ENCODE data around the gene SLC39A8.

Gene SLC39A8

GRCh38 chr4:102344954-102345794, at the start of gene SLC39A8 (continued):
- TF ChIP-seq ZNF335 (tag by site-specific recombination; conservative IDR thresholded peaks at IDR 0.05) = peak; percentile 53
- no peak for TF ChIP-seq ZNF473 (tag by site-specific recombination; IDR thresholded peaks at IDR 0.05)
- TF ChIP-seq ZNF133 (tag by site-specific recombination; IDR thresholded peaks at IDR 0.05) = no peak
- TF ChIP-seq KLF16 (tag by site-specific recombination; IDR thresholded peaks at IDR 0.05) = peak; percentile 87
- no peak for TF ChIP-seq ZNF555 (tag by site-specific recombination; conservative IDR thresholded peaks at IDR 0.05)
- TF ChIP-seq SP7 (tag by site-specific recombination; IDR thresholded peaks at IDR 0.05) = peak; percentile 46; the same call in 1 of the 2 replicates
- no peak for TF ChIP-seq ZNF585B (tag by site-specific recombination; IDR thresholded peaks at IDR 0.05)
- TF ChIP-seq ZNF645 (tag by site-specific recombination; IDR thresholded peaks at IDR 0.05) = no peak
- TF ChIP-seq PRDM1 (tag by site-specific recombination; IDR thresholded peaks at IDR 0.05) = no peak
- TF ChIP-seq ZNF366 (tag by site-specific recombination; conservative IDR thresholded peaks at IDR 0.05) = peak; percentile 82
- no peak for TF ChIP-seq ZNF280C (tag by site-specific recombination; IDR thresholded peaks at IDR 0.05)
- TF ChIP-seq, protein P1, sequence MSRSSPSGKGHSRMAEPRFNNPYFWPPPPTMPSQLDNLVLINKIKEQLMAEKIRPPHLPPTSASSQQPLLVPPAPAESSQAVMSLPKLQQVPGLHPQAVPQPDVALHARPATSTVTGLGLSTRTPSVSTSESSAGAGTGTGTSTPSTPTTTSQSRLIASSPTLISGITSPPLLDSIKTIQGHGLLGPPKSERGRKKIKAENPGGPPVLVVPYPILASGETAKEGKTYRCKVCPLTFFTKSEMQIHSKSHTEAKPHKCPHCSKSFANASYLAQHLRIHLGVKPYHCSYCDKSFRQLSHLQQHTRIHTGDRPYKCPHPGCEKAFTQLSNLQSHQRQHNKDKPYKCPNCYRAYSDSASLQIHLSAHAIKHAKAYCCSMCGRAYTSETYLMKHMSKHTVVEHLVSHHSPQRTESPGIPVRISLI (tag by site-specific recombination; IDR thresholded peaks at IDR 0.05) = 0 out of 2 replicates have a peak, but pooled peaks have one; percentile 26
- peak; percentile 77 for TF ChIP-seq ZEB2 (tag by site-specific recombination; IDR thresholded peaks at IDR 0.05)
- TF ChIP-seq ZNF600 (tag by site-specific recombination; IDR thresholded peaks at IDR 0.05) = no peak
- TF ChIP-seq HOXD13 (CRISPR knock-in tag; IDR thresholded peaks at IDR 0.05; ENCODE audit: borderline replicate concordance) = no peak
- TF ChIP-seq ZNF514 (tag by site-specific recombination; IDR thresholded peaks at IDR 0.05) = no peak
- TF ChIP-seq, protein P2, sequence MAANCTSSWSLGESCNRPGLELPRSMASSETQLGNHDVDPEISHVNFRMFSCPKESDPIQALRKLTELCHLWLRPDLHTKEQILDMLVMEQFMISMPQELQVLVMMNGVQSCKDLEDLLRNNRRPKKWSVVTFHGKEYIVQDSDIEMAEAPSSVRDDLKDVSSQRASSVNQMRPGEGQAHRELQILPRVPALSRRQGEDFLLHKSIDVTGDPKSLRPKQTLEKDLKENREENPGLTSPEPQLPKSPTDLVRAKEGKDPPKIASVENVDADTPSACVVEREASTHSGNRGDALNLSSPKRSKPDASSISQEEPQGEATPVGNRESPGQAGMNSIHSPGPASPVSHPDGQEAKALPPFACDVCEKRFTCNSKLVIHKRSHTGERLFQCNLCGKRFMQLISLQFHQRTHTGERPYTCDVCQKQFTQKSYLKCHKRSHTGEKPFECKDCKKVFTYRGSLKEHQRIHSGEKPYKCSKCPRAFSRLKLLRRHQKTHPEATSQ (tag by site-specific recombination; IDR thresholded peaks at IDR 0.05) = no peak
- peak; percentile 61; the same call in 1 of the 2 replicates for TF ChIP-seq ZNF610 (tag by site-specific recombination; IDR thresholded peaks at IDR 0.05; ENCODE audit: borderline replicate concordance)
- TF ChIP-seq ZNF513 (tag by site-specific recombination; IDR thresholded peaks at IDR 0.05) = no peak
- TF ChIP-seq, protein P3, sequence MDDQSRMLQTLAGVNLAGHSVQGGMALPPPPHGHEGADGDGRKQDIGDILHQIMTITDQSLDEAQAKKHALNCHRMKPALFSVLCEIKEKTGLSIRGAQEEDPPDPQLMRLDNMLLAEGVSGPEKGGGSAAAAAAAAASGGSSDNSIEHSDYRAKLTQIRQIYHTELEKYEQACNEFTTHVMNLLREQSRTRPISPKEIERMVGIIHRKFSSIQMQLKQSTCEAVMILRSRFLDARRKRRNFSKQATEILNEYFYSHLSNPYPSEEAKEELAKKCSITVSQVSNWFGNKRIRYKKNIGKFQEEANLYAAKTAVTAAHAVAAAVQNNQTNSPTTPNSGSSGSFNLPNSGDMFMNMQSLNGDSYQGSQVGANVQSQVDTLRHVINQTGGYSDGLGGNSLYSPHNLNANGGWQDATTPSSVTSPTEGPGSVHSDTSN (CRISPR knock-in tag; IDR thresholded peaks at IDR 0.05) = no peak
- peak; percentile 40; the same call in 1 of the 2 replicates for TF ChIP-seq ZBTB20 (tag by site-specific recombination; IDR thresholded peaks at IDR 0.05)
- TF ChIP-seq, protein P4, sequence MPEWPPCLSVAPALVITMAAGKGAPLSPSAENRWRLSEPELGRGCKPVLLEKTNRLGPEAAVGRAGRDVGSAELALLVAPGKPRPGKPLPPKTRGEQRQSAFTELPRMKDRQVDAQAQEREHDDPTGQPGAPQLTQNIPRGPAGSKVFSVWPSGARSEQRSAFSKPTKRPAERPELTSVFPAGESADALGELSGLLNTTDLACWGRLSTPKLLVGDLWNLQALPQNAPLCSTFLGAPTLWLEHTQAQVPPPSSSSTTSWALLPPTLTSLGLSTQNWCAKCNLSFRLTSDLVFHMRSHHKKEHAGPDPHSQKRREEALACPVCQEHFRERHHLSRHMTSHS (tag by site-specific recombination; IDR thresholded peaks at IDR 0.05) = no peak
- no peak for TF ChIP-seq BCL6B (tag by site-specific recombination; IDR thresholded peaks at IDR 0.05)
- no peak; the same call in 1 of the 2 replicates for TF ChIP-seq ZXDB (tag by site-specific recombination; IDR thresholded peaks at IDR 0.05)
- no peak for TF ChIP-seq ZNF701 (tag by site-specific recombination; IDR thresholded peaks at IDR 0.05)
- peak; percentile 79 for TF ChIP-seq ZFHX2 (tag by site-specific recombination; conservative IDR thresholded peaks at IDR 0.05)
- TF ChIP-seq TRIM28 (IDR thresholded peaks at IDR 0.05; ENCODE audit: borderline replicate concordance, low read length) = 0 out of 2 replicates have a peak, but pooled peaks have one; percentile 17
- no peak for TF ChIP-seq ZNF324 (tag by site-specific recombination; IDR thresholded peaks at IDR 0.05)
- TF ChIP-seq ZNF266 (tag by site-specific recombination; IDR thresholded peaks at IDR 0.05; ENCODE audit: low read depth) = no peak
